Transverse colon (tissue), 4 donors: ENCODE measurements around the gene PLCB1.

ENCODE experiments used
- CTCF ChIP-seq, 5 experiments: fragments of 200-600 bp in 3 of 5; fragments of 450-650 bp in 2 of 5; sonication (generic) in 3 of 5; IDR thresholded peaks; 1 replicate in 2 of 5; 2 replicates in 3 of 5; pipeline ENCODE4 v1.5.1; 2016 to 2017; ENCODE audit warnings: antibody characterized with exemption in 5 of 5, inconsistent platforms in 3 of 5, mild to moderate bottlenecking in 2 of 5, moderate library complexity in 1 of 5
- POLR2A ChIP-seq: fragments of 450-650 bp; IDR thresholded peaks from one replicate; pipeline ENCODE4 v1.6.1; 2016; ENCODE audit warnings: antibody characterized with exemption, mild to moderate bottlenecking, moderate library complexity
- POLR2AphosphoS5 ChIP-seq, 3 donors: sonication (generic); formaldehyde crosslinking; IDR thresholded peaks; one replicate each; pipeline ENCODE4 v1.6.1; 2016; ENCODE audit warnings: antibody characterized with exemption in 3 of 3

- TF ChIP-seq CTCF (IDR thresholded peaks at IDR 0.05) = no peak
- TF ChIP-seq POLR2A = no peak
- TF ChIP-seq POLR2AphosphoS5 (IDR thresholded peaks at IDR 0.05) = no peak
Observed at GRCh38 chr20:8646033-8646441, 514.0 kb downstream of the PLCB1 start.
